ENCODE results near the gene SLC7A6.

DNA sequence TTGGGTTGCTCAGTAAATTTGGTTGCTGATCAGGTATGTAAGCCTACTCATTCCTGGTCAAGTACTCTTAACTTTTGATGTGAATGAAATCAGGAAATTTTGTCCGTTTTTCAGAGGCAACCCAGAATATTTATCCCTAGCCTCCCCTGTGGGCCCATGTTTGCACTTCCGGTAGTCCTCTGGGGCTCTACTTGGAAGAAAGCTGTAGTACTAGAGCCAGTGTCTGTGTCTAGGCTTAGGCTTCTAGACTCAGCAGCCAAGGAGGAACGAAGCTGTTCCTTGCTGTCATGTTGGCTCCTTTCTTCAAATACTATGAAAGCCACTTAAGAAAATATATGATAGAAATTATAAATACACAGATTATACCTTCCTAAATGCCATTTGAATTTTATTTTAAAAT is 49.6 kb upstream of the SLC7A6 start:
- no peak for TF ChIP-seq RAD21 (conservative IDR thresholded peaks at IDR 0.05 in 1 of 2, IDR thresholded peaks at IDR 0.05 in 1 of 2)
- TF ChIP-seq, protein P1, sequence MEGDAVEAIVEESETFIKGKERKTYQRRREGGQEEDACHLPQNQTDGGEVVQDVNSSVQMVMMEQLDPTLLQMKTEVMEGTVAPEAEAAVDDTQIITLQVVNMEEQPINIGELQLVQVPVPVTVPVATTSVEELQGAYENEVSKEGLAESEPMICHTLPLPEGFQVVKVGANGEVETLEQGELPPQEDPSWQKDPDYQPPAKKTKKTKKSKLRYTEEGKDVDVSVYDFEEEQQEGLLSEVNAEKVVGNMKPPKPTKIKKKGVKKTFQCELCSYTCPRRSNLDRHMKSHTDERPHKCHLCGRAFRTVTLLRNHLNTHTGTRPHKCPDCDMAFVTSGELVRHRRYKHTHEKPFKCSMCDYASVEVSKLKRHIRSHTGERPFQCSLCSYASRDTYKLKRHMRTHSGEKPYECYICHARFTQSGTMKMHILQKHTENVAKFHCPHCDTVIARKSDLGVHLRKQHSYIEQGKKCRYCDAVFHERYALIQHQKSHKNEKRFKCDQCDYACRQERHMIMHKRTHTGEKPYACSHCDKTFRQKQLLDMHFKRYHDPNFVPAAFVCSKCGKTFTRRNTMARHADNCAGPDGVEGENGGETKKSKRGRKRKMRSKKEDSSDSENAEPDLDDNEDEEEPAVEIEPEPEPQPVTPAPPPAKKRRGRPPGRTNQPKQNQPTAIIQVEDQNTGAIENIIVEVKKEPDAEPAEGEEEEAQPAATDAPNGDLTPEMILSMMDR (IDR thresholded peaks at IDR 0.05), result no peak
- no peak for TF ChIP-seq CHD2 (IDR thresholded peaks at IDR 0.05; ENCODE audit: low read length, partially characterized antibody)
- TF ChIP-seq, protein P2, sequence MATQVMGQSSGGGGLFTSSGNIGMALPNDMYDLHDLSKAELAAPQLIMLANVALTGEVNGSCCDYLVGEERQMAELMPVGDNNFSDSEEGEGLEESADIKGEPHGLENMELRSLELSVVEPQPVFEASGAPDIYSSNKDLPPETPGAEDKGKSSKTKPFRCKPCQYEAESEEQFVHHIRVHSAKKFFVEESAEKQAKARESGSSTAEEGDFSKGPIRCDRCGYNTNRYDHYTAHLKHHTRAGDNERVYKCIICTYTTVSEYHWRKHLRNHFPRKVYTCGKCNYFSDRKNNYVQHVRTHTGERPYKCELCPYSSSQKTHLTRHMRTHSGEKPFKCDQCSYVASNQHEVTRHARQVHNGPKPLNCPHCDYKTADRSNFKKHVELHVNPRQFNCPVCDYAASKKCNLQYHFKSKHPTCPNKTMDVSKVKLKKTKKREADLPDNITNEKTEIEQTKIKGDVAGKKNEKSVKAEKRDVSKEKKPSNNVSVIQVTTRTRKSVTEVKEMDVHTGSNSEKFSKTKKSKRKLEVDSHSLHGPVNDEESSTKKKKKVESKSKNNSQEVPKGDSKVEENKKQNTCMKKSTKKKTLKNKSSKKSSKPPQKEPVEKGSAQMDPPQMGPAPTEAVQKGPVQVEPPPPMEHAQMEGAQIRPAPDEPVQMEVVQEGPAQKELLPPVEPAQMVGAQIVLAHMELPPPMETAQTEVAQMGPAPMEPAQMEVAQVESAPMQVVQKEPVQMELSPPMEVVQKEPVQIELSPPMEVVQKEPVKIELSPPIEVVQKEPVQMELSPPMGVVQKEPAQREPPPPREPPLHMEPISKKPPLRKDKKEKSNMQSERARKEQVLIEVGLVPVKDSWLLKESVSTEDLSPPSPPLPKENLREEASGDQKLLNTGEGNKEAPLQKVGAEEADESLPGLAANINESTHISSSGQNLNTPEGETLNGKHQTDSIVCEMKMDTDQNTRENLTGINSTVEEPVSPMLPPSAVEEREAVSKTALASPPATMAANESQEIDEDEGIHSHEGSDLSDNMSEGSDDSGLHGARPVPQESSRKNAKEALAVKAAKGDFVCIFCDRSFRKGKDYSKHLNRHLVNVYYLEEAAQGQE (IDR thresholded peaks at IDR 0.05), result no peak
- no peak for TF ChIP-seq EP300 (IDR thresholded peaks at IDR 0.05)
- TF ChIP-seq BHLHE40 (IDR thresholded peaks at IDR 0.05; ENCODE audit: low read depth, low read length), result no peak
- TF ChIP-seq, protein P3, sequence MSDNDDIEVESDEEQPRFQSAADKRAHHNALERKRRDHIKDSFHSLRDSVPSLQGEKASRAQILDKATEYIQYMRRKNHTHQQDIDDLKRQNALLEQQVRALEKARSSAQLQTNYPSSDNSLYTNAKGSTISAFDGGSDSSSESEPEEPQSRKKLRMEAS (IDR thresholded peaks at IDR 0.05), result no peak
- no peak for TF ChIP-seq POLR2A (IDR thresholded peaks at IDR 0.05; ENCODE audit: low read length)
- no peak for TF ChIP-seq HDAC2 (IDR thresholded peaks at IDR 0.05)
- no peak for TF ChIP-seq ESRRA (IDR thresholded peaks at IDR 0.05; ENCODE audit: borderline replicate concordance, low read length)
